Nucleus accumbens (tissue), 56 donors: ENCODE measurements around the gene NDUFS7.

ENCODE experiments used
- DNase-seq, 56 donors: peaks; one replicate each; lab custom pipeline; 2025; lab: John Stamatoyannopoulos, UW

Gene NDUFS7

DNA sequence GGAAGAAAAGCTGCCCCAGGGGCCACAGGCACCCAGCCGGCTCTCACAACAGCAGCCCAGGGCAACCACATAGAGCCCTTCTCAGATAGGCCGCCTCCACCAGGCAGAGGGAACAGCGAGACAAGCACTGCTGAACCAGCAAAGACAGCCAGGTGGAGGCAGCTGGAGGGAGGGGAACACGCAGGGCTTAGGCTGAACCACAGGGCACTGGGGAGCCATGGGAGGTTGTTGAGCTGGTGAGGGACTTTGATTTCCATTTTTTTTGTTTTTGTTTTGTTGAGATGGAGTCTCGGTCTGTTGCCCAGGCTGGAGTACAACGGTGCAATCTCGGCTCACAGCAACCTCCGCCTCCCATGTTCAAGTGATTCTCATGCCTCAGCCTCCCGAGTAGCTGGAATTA, 14.1 kb downstream of the NDUFS7 start:
- no peak for DNase-seq

DNA sequence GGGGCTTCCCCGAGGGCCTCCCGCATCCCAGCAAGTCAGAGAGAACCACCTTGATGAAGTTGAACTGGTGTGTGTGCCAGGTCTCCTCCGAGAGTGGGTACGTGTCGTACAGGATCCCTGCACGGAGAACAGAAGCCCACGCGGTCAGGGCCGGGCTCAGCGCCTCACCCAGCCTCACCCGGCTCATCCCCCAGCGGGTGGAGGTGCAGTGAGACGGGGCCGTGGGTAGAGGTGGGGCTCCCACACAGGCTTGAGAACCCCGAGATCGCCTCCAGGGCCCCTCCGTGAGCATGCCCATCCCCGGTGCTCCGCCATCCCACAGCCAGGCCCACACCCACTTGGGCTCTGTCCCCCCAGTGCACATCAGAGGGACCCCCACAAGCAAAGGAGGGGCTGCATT, 15.4 kb downstream of the NDUFS7 start:
- peak in 1 of 56 donors; percentile 25 for DNase-seq

DNA sequence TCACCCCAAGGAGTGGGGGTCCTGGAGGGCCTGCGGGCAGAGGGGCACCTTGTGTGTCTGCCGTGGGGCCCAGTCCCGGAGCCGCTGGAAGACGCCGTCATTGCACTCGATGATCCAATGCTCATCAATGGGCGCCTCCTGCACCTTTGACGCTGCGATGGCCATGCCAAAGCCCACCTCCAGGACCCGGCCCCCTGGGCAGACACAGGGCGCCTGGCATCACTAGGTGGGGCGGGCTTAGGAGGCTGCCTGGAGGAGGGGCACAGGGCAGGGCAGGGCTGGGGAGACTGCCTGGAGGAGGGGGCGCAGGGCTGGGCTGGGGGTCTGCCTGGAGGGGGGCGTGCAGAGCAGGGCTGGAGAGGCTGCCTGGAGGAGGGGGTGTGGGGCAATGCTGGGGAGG, 16.0 kb downstream of the NDUFS7 start:
- DNase-seq, result no peak

DNA sequence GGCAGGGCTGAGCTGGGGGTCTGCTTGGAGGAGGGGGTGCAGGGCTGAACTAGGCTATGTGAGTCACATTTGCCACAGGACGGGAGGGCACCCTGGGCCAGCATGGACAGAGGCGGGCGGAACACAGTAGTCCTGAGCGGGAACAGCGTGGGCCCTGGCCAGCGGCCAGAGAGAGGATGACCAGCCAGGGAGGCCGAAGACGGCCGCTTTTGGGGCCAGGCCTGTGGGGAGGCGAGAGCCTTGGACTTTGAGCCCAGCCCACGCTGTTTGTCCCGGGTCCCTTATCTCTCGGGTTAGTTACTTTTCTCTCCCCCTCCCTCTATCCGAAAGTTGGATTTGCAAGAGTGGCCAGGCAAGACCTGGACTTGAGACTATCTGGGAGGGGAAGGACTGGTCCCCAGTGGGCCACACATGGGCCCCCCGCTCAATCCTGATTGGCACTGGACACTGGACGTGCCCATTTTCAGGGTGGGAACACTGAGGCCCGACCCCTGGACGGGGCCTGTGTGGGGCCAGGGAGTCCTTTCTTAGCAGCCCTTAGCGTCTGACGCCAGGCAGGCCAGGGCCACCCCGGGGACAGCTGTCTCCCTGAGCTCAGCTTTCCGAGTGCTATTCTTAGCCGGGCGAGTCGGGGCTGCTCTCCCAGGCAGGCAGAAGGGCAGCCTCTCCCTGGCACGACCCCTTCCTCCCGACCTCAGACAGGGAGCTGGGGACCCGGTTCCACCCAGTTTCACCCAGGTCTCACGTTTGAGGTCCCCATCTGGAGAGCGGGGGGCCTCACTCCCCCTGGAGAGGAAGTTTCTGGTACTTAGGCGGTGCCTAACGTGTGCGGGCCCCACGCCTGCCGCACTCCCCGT, 16.8 kb downstream of the NDUFS7 start:
- peak in 13 of 56 donors; percentile 12 to 59 (median 30) for DNase-seq

DNA sequence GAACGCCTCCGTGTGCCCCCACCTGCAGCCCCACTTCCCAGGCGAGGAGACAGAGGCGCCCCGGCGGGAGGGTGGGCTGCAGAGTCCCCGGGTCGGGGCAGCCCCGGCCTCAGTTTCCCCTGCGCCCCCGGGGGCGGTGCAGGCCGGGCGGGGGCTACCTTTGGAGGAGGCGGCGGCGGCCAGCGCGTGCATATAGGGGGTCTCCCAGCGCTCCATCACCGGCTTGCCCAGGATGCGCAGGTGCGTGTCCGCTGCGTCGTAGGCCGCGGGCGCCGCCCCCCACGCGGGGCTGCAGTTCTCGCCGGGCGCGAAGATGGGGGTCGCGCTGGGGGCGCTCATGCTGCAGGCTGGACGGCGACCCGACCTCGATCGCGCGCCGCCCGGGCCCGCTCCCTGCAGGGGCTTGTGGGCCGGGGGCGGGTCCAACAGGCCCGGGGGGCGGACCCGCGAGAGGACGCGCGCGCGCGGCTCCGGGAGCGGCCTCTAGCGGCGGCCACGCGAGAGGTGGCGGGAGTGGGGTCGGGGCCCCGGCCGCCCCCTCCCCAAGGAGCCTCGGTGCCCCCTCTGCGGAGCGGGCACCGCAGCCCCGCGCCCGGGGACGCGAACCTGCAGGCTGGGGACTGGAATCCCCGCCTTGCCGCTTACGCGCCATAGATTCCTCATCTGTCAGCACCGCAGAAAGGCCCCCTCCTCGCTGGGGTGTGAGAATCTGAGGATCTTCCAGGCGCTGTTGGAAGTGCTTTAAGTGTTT, 17.6 kb downstream of the NDUFS7 start, which contains the start of gene GAMT:
Gene GAMT (minus strand): TSS at position 405 of the 751 bp plus-strand sequence. CDS start 66 bp downstream, at position 339.
- peak in 40 of 56 donors; percentile 6 to 80 (median 35) for DNase-seq

DNA sequence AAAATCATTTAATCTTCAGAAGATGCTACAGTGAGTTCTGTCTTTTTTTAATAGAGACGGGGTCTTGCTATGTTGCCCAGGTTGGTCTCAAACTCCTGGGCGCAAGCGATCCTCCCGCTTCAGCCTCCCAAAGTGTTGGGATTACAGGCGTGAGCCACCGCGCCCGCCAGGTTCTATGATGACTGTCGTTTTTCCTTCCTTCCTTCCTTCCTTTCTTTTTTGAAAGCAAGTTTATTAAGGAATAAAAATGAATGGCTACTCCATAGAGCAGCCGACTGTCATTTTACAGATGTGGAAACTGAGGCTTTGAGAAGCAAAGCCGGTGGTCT, 18.1 kb downstream of the NDUFS7 start:
- no peak for DNase-seq

DNA sequence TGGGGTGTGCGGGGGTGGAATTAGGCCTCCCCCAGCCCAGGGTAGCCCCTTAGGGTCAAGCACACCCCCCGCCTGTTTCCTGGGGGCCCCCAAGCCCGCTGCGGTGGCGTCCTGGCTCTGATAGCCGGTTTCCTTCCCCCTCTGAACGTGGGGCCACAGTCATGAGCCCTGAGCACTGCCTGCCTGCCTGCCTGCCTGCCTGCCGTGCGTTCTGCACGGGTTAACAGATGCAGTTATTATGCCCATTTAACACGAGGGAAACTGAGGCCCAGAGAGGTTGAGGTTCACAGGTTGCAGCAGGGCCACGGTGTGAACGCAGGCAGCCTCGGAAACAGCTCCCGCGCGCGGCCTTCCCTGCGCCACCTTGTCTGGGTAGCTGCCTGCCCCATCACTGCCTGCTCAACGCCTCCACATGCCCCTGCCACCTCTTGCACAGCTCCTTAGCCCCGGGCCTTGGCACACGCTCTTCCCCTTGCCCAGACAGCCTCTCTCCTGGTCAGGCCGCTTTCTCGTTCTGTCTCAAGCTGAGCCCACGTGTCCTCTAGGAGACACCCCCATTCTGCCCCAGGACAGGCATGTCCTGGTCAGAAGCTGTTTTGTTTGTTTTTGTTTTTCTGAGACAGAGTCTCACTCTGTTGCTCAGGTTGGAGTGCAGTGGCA, 18.8 kb downstream of the NDUFS7 start:
- no peak for DNase-seq

DNA sequence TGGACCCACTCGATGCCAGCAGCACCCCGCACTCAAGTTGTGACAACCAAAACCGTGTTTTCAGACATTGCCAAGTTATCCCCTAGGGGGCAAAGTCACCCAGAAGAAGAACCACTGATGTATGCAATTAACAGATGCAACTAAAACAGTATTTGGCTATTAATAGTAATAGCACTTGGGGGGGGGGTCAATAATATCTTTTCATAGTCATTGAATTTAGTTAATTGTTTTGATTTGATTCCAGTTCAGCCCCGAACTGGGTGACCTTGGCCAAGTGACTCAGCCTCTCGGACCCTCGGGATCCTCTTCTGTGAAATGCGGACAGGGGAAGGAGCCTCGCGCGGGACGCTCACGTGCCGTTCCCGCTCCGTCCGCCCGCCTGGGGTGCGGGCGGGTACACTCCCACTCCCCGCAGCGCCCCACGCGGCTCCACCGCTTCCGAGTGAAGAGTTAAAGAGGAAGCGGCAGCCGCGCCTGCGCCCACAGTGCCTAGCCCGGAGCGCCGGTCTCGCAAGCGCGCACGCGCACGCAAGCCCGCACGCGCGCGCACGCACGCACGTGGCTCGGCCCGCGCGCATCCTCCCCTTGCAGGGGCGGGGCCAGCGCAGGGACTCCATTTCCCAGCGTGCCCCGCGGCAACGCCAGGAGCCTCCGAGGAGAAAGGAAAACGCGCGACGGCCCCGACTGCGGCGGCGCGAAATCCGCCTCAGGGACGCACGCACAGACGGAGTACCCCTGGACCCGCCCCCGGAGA, 23.2 kb downstream of the NDUFS7 start:
- DNase-seq, result peak; percentile 56 to 100 (median 97)

DNA sequence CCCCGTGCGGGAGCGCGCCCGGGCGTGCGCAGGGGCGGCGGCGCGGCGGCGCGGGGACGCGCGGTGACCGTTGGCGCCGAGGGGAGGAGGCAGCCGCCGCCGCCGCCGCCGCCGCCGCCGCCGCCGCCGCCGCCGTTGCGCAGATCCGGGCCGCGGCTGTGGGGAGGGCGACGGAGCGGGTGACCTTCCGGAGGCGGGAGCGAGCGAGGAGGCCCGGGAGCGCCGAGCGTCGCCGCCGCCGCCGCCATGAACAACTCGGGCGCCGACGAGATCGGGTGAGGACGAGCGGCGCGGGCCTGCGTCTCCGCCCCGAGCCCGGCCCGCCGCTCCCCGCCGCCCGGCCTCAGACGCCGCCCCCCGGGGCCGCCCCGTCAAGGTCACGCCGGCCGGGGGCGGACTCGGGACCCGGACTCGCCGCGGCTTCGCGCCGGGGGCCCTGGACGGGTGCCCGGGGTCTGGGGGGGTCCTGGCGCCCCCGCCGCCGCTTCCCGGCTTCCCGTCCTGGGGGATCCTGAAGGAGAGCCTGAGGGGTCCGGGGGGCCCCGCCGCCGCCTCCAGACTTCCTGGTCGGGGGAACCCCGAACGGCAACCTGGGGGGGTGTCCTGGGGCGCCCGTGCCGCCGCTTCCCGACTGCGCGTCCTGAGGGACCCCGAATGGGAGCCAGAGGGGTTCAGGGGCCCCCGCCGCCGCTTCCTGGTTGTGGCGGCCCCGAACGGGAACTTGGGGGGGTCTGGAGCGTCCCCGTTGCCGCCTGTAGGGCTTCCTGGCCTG, 24.0 kb downstream of the NDUFS7 start, which contains the start of gene DAZAP1:
Gene DAZAP1 (plus strand): TSS at position 59 of the 772 bp plus-strand sequence. CDS start 188 bp downstream, at position 247.
- peak in 2 of 56 donors; percentile 26 to 56 for DNase-seq

DNA sequence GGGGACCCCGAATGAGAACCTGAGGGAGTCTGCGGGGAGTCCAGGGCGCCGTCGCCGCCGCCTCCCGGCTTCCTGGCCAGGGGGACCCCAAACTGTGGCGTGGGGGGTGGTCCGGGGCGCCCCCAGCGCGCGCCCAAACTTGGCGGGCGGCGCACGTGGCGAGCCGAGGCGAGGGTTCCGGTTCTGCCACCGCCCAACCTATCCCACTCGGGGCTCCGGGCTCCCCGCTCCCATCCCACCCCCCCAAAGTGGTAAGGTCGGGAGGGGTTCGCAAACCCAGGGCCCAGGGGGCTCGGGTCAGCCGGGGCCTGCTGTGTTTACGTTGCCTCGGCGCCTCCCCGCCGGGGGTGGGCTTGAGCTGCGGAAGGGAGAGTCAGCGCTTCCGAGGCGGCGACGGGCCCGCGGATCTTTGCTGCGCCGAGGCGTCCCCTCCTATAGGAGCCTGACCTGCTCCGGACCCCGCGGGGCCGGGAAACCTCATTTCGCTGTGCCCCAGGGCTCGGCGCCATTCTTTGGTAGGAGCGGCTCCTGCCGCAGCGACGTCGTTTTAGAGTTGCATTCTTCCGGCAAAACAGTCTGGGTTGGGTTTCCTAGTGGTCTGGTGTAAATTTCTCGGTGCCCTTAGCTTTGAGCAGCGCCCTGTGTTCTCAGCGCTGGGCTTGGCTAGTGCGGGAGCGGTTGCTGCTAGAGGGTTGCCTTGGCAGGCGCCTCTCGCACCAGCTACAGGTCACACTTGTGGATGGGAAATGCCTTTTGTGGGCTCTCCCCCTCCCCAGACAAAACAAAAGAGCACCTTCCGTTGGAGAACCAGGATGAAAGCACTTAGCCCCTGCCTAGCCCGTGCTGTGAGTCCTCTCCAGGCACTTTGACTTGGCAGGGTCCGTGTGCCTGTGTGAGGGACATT, 24.8 kb downstream of the NDUFS7 start:
- peak in 6 of 56 donors; percentile 12 to 52 (median 44) for DNase-seq

DNA sequence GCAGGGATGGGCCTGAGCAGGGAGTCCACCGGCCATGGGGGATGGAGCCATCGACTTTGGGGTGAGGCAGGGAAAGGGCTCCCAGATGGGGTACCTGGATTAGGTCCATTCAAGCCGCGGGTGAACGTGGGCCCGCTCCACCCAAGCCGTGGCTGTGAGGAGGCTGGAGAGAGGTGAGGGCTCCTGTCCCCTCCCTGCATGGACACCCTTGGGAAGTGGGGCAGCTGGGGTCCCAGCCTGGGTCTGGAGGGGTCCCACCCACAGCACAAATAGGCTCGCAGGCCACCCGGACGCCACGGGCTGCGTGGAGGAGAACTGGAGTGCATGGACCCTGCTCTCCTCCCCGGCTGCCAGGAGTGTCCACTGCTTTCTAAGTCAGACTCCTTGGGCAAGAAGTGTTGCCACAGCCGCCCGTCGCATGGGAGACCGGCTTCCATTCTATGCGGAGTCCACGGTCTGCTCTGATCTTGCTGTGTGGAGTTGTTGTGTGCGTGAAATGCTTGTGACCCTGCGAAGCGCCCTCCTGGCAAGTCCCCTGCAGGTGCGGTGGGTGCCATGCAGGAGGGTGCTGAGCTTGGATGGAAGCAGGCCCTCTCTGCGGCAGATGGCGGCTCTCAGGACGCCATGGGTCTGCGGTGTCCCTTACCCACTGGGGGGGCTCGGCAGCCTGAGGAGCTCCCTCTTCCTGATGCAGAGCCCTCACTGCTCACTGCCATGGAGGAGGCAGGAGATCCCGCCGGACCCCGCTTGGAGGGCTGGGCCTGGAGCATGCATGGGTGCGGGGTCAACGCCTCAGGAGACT, 25.7 kb downstream of the NDUFS7 start:
- no peak for DNase-seq

DNA sequence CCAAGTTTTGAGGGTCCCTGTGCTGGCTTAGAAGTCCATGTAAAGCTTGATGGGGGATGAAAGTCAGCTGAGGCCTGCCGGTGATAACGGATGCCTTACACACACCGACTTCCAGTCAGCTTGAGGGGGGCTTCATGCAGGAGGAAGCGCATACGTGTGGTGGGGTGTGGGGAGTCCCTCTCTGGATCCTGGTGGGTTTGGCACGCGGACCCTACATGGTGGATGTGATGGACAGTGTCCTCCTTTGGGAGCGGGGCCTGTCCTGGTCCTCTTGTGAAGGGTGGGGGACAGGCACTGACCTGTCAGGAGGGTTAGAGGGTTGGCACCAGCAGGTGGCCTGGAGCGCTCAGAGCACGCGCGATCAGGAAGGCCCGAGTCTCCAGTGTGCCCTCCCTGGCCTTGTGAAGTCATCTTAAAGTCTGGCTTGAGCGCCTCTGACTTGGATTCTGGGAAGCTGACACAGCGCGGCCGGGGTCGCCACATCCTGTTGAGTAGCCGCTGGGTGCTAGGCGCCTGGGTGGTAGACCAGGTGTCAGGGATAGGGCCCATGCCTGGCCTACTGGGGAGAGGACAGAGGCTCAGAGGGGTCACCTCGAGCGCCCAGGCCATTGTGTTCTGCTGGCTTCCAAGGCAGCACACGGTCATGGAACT, 26.6 kb downstream of the NDUFS7 start:
- DNase-seq, result no peak

DNA sequence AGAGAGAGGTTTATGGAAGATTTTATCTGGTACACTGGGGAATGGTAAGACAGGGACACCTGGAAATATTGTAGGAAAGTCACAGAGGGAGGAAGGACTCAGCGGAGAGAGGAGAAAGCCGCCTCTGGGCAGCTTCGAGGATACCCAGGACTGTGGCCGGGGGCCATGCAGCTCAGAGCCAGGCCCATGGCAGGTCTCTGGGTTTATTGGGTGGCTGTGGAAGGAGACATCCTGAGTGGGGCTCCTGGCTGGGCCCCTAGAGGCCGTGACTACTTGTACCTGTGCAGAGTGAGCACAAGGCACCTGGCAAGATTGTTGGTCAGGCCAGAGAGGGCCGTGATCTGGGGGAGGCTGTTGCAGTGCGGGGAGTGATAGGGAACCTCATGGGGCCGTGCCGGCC, 27.1 kb downstream of the NDUFS7 start:
- DNase-seq, result no peak

DNA sequence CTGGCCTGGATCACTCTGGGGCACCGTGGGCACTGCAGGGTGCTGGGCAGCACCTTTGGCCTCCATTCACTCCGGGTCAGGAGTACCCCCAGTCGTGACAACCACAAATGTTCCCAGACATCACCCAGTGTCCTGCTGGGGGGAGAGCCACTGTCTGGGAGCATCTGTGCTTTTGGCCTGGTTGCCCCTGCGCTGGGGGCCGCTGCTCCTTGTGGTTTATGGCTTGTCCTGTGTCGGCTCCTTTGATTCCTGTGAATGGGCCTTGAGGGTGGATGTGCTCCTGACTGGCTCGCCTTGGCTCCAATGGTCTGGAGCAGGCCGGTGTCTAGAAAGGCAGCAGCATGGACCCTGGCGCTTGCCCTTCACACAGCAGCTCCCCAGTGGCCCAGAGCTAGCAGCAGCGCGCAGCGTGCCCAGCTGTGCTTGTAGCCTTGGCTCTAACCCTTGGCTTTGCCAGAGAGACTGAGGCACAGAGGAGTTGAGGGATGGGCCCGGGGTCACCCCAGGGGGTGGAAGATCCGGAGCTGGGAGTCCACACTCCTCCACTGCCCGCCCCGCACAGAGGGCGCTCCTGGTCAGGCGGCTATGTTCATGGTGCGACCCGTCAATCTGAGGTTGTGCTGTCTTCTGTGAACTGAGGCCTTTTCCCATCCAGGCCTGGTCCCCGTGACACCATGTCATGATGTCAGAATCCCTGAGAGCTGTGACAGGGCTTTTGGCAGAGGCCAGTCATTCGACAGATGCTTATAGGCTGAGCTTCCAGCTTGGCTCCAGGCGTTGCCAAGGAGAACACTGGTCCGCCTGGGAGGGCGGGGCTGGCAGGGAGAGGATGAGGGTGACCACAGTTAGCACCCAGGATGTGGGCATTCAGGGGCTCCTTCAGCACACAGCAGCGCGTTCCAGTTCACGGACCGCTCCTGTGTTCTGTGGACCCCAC, 27.8 kb downstream of the NDUFS7 start:
- DNase-seq, result peak in 55 of 56 donors; percentile 7 to 98 (median 90)

DNA sequence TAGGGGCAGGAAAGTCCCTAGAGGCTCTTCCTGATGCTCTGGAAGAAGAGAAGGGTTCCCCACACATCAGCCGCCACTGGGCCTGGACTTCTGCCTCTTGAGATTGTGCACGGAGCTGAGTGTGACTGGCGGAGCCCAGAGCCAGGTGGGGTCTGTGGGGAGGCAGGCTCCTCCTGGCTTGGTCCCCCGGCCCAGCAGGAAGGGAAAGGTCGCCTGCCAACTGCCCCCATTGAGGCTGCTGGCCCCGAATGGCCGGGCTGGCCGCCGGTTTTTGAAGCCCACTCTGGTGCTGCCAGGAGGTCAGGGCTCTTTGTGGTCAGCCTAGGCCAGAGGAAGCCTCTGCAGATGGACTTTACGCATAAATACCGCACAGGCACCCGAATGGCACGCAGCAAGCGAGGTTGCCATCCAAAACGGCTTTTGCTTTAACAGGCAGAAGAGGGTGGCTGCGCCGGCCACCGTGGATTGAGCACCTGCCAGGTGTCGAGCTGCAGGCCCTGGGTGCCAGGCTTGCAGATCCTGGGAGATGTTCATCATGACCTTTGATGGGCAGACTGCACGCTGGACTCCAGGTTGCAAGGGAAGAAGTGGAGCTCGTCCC, 28.7 kb downstream of the NDUFS7 start:
- DNase-seq, result no peak
